ENCODE data around the gene DLGAP1.

- TF ChIP-seq, protein P1, sequence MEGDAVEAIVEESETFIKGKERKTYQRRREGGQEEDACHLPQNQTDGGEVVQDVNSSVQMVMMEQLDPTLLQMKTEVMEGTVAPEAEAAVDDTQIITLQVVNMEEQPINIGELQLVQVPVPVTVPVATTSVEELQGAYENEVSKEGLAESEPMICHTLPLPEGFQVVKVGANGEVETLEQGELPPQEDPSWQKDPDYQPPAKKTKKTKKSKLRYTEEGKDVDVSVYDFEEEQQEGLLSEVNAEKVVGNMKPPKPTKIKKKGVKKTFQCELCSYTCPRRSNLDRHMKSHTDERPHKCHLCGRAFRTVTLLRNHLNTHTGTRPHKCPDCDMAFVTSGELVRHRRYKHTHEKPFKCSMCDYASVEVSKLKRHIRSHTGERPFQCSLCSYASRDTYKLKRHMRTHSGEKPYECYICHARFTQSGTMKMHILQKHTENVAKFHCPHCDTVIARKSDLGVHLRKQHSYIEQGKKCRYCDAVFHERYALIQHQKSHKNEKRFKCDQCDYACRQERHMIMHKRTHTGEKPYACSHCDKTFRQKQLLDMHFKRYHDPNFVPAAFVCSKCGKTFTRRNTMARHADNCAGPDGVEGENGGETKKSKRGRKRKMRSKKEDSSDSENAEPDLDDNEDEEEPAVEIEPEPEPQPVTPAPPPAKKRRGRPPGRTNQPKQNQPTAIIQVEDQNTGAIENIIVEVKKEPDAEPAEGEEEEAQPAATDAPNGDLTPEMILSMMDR (IDR thresholded peaks at IDR 0.05), result no peak
- no peak for TF ChIP-seq POLR2A (IDR thresholded peaks at IDR 0.05)
- no peak for TF ChIP-seq POLR2AphosphoS5 (IDR thresholded peaks at IDR 0.05)
- TF ChIP-seq EP300 (IDR thresholded peaks at IDR 0.05), result no peak
Measured at GRCh38 chr18:4250141-4250540, 205.0 kb downstream of the DLGAP1 start.
